ENCODE results near the gene PIN1.

DNA sequence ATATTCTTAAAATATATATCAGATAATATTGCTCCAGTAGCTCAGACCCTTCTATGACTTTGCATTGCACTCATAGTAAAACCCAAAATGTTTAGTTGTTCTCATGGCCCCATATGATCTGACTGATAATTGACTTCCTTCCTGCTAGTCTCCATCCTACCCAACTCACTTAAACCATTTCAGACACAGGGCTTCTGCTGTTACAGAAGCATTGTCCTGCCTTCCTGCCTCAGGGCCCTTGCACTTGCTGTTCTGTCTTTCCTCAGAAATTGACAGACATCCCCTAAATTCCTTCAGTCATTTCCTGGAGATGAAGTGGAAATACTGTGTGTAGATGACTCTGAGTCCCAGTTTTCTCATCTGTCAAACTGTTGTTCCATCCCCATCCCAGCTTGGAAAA lies 36.0 kb upstream of the PIN1 start:
- TF ChIP-seq POLR2A (IDR thresholded peaks at IDR 0.05): no peak
- TF ChIP-seq, protein P1, sequence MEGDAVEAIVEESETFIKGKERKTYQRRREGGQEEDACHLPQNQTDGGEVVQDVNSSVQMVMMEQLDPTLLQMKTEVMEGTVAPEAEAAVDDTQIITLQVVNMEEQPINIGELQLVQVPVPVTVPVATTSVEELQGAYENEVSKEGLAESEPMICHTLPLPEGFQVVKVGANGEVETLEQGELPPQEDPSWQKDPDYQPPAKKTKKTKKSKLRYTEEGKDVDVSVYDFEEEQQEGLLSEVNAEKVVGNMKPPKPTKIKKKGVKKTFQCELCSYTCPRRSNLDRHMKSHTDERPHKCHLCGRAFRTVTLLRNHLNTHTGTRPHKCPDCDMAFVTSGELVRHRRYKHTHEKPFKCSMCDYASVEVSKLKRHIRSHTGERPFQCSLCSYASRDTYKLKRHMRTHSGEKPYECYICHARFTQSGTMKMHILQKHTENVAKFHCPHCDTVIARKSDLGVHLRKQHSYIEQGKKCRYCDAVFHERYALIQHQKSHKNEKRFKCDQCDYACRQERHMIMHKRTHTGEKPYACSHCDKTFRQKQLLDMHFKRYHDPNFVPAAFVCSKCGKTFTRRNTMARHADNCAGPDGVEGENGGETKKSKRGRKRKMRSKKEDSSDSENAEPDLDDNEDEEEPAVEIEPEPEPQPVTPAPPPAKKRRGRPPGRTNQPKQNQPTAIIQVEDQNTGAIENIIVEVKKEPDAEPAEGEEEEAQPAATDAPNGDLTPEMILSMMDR (IDR thresholded peaks at IDR 0.05 in 4 of 5, conservative IDR thresholded peaks at IDR 0.05 in 1 of 5): no peak
